GM12878 (cell line): ENCODE data around the gene CDCA3.

Source experiments
- CTCF ChIP-seq, 3 experiments: IDR thresholded peaks in 2 of 3; conservative IDR thresholded peaks in 1 of 3; 2 replicates each; pipeline ENCODE4 v1.5.1; 2011; ENCODE audit warnings: low read depth in 3 of 3, low read length in 3 of 3, mild to moderate bottlenecking in 3 of 3, control low read depth in 2 of 3, moderate library complexity in 2 of 3, inconsistent platforms in 1 of 3, mixed read lengths in 1 of 3; ENCODE audit not compliant: control insufficient read depth in 2 of 3, insufficient read depth in 1 of 3; ENCODE audit errors: extremely low read depth in 1 of 3
- MAX ChIP-seq: IDR thresholded peaks from 2 replicates; pipeline ENCODE4 v1.6.1; 2012; ENCODE audit warnings: low read depth, low read length, improper control_type of control experiment
- TF ChIP-seq, protein P1 (sequence below): fragments of 450-650 bp; formaldehyde crosslinking; IDR thresholded peaks from 2 replicates; pipeline ENCODE4 v1.4.0; 2022; ENCODE audit warnings: mild to moderate bottlenecking, moderate library complexity
- TF ChIP-seq, protein P2 (sequence below): IDR thresholded peaks from 2 replicates; pipeline ENCODE4 v1.6.1; 2011; ENCODE audit warnings: borderline replicate concordance, low read depth, mild to moderate bottlenecking, moderate library complexity, mixed read lengths, low read length; ENCODE audit not compliant: insufficient read depth; ENCODE audit errors: extremely low read length

DNA sequence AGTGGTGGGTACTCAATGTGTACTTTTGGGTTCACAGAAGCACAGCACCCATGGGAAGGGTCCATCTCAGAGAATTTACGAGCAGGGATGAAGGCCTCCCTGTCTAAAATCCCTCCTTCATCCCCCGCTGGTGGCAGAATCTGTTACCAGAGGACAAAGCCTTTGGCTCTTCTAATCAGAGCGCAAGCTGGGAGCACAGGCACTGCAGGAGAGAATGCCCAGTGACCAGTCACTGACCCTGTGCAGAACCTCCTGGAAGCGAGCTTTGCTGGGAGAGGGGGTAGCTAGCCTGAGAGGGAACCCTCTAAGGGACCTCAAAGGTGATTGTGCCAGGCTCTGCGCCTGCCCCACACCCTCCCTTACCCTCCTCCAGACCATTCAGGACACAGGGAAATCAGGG lies 30.9 kb downstream of the CDCA3 start:
- TF ChIP-seq, protein P1, sequence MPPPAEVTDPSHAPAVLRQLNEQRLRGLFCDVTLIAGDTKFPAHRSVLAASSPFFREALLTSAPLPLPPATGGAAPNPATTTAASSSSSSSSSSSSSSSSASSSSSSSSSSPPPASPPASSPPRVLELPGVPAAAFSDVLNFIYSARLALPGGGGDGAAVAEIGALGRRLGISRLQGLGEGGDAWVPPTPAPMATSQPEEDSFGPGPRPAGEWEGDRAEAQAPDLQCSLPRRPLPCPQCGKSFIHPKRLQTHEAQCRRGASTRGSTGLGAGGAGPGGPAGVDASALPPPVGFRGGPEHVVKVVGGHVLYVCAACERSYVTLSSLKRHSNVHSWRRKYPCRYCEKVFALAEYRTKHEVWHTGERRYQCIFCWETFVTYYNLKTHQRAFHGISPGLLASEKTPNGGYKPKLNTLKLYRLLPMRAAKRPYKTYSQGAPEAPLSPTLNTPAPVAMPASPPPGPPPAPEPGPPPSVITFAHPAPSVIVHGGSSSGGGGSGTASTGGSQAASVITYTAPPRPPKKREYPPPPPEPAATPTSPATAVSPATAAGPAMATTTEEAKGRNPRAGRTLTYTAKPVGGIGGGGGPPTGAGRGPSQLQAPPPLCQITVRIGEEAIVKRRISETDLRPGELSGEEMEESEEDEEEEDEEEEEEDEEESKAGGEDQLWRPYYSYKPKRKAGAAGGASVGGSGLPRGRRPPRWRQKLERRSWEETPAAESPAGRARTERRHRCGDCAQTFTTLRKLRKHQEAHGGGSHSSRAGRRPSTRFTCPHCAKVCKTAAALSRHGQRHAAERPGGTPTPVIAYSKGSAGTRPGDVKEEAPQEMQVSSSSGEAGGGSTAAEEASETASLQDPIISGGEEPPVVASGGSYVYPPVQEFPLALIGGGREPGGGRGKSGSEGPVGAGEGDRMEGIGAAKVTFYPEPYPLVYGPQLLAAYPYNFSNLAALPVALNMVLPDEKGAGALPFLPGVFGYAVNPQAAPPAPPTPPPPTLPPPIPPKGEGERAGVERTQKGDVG (CRISPR knock-in tag): no peak
- TF ChIP-seq MAX (no peak), CTCF (IDR thresholded peaks at IDR 0.05 in 2 of 3, conservative IDR thresholded peaks at IDR 0.05 in 1 of 3; ENCODE audit: control insufficient read depth in 2 of 3, extremely low read depth in 1 of 3, insufficient read depth in 1 of 3, low read depth in 3 of 3, low read length in 3 of 3) (no peak)
- TF ChIP-seq, protein P2, sequence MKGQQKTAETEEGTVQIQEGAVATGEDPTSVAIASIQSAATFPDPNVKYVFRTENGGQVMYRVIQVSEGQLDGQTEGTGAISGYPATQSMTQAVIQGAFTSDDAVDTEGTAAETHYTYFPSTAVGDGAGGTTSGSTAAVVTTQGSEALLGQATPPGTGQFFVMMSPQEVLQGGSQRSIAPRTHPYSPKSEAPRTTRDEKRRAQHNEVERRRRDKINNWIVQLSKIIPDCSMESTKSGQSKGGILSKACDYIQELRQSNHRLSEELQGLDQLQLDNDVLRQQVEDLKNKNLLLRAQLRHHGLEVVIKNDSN: no peak
